Inferior parietal cortex (tissue), 1 donor: ENCODE measurements around the gene KIAA1671.

ENCODE experiments used
- DNase-seq: peaks from one replicate; pipeline ENCODE4 v3.0.0-alpha.2; 2016; ENCODE audit errors: extremely low spot score

The KIAA1671 gene

DNA sequence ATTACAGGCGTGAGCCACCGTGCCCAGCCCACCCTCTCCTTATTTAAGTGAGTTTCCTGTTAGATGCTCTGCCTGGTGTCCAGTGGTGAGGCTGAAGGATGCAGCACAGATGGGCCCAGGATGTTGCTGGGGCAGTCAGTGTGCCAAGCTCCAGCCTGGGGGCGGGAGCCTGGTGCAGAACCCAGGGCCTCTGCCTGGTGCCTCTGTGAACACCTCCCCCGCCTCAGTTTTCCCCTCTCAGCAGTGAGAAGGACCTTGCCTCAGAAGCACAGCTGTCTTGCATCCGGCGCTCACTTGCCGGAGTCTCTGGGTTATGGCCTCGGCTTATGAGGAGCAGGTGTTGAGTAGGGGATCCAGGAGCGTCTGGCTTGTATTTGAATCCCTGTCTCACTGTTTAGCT lies 116.2 kb downstream of the KIAA1671 start:
- DNase-seq: no peak

DNA sequence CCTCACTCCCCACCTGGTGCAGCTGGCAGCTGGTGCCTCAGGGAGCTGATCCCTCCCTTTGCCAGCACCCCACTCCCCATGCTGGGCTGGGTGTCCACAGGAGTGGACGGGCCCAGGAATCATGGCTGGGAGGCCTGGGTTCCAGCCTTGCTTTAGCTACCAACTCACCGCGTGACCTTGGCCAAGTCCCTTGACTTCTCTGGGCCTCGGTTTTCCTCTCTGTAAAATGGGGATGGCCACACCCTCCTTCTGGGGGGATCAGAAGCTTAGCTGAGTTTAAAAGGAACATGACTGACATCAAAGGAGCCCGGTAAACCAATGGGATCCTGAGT lies 116.9 kb downstream of the KIAA1671 start:
- no peak for DNase-seq

DNA sequence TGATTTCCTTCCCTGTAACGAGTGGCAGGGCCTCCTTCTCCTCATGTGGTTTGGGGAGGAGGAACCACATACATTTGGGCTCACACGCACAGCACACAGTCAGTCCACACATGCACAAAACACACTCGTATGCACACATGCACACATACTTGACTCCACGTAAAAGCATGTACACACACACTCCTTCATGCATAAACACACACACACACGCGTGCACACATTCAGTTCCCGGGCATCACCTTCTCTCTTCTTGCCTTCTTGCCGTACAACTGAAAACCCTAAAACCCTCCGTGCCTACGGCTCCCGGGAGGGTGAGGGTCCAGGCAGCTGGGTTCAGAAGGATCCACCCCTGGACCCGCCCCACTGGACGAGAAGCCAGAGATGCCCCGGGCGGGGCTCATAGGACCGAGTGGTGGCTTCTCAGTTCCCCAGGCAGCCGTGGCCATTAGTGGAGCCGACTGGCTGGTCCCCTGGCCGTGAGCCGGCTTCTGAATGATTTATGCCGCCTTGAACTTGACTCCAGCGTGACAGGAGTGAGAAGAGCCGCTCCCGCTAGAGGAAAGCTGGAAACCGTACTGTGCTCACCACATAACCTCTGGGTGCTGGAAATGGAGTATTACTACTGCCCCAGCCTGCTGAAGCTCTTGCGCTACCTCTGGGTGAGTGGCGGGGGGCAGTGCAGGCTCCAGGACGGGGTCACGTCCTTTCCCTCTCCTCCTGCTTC lies 117.4 kb downstream of the KIAA1671 start:
- DNase-seq: no peak

DNA sequence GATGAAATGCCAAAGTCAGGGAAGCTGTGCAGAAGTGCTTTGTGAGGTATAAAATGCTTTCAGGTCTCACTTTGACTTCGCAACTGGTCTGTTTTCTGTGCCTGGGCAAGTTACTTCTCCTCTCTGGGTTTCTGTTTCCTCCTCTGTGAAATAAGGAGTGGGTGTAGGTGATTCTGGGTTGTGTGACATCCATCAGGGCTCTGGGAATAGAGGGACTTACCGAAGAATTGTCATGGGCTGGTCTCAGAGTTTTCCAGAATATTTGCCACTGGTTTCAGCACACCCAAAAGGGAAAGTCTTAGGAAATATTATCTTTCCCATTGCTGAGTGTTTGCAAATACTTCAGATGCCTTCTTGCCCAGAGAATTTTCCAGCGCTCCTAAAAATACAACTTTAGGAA lies 118.4 kb downstream of the KIAA1671 start:
- no peak for DNase-seq

DNA sequence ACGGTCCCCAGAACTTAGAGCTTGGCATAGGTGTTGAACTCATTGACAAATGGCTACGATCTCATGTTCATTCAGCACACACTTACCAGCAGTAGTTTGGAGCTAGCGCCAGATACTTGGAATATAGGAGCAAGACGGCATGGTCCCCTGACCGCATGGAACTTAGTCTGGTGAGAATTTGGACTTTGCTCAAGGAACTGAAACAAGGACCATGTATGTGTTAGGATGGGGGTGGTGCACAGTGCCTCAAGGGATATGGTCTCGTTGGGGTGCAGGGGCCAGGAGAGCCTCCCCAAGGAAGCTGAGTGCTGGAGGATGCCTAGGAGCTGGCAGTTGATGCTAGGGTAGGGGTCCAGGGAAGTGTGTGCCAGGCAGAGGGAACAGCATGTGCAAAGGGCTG lies 119.2 kb downstream of the KIAA1671 start:
- DNase-seq: no peak

DNA sequence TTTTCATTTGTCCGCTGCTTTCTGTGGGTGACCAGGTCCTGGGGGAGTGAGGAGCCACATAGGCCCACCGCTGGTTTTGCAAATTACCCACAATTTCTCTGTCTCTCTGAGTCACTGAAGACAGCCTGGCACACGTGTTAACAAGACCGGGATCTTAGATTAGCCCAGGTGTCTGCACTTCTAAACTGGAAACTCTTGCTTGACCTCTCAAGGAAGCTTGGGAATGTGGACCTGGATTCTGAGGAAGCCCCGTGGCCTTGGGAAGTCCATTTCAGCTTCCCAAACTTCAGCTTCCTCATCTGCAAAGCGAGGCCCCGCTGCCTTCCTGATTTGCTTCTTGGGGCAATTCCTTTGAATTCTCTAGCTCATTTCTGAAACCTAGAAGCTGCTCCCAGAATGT lies 119.9 kb downstream of the KIAA1671 start:
- DNase-seq: no peak

DNA sequence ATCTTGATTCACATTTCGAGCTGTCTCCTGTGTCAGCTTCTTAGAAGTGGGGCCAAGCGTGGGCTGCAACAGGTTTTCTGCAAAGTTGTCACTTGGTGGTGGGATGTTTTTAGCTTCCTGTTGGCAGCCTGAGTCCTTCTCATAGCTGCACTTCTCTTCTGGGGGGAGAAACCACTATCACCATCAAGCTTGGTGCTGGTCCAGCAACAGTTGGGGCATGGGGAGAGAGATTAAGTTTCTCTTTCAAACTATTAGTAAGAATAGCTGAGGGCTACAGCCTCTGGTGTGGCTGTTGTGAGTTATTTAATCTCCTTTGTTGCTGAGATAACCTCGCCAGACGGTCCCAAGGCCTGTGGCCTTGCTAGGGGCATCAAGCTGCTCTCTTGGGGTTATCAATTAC lies 123.8 kb downstream of the KIAA1671 start:
- DNase-seq: no peak

DNA sequence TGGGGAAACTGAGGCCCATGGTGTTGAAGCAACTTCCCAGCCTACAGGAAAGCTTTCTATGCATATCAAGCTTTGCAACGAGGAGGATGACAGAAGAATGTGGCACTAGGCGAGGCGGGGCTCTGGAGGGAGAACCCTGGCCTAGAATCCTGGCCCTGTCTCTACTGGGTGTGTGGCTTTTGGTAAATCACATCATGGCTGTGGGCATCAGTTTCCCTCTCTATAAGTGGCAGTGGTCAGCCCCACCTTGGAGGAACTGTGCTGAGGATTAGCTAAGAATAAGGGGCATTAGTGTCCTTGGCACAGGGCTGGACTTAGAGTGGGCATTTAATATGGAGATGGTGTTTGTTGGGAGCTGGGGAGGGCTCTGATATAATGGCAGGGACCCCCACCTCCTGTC lies 124.5 kb downstream of the KIAA1671 start:
- DNase-seq: no peak

DNA sequence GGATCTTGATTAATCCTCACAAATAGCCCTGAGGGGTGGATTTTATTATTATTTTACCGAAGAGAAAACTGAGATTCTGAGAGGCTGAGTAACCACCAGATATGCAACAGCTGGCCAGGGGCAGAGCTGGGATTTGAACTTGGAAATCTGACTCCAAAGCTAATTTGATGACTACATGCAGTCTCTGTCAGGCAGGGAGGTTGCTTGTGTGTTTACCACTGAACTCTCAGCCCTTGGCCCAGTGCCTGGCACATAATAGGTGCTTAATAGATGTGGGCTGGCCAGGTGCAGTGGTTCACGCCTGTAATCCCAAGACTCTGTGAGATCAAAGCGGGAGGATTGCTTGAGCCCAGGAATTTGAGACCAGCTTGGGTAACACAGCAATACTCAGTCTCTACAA lies 125.4 kb downstream of the KIAA1671 start:
- no peak for DNase-seq

DNA sequence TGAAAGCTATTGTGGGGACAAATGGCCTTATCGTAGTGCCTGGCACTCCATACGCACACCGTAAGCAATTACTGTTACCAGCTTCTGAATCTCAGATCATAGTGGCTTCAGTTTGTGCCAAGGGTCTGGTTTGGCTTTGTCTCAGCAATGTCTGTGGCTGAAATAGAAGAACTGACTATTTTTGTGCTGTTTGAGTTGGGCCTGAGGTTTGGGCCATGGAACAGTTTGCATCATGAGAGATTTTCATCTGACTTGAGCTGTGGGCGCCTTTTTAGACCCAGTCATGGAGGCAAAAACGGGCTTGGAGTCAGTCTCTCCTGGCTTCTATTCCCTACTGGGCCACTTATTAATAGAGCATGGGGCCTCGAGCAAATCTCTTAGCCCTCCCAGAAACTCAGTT lies 126.1 kb downstream of the KIAA1671 start:
- DNase-seq: no peak

DNA sequence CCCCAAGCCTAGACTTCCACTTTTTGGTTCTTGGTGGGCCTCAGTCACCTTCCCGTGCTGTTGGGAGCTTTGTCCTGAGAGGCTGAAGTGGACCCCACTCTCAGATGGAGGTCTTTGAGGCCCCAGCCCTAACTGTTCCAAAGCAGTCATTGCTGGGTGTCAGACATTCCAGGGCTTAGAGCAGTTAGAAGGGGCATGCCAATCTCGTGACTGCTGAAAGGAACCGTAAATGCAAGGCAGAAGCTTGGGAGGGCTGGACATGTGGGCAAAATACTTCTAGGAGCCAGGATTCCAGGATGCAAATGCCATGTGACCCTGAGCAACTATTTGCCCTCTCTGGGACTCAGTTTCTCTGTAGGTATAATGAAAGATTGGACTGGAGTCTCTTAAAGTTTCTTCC lies 128.3 kb downstream of the KIAA1671 start:
- DNase-seq: no peak

DNA sequence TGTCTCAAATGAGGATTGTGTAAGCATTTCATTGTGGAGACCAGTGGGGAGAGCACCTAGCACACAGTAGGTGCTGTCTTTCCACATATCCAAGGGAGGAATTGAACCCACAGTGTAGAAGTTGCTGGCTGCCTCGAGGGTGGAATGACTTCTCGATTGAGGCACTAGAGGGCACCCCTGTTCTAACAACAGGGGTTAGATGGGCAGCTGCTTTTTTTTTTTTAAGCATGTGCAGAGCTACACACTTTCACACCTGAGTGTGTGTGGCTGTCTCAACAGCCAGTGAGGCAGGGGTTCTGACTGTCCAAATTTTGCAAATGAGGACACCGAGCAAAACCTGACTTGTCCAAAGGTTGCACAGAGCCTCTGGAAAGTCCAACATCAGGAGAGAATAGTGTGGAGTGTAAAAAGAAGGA lies 128.9 kb downstream of the KIAA1671 start:
- DNase-seq: no peak

DNA sequence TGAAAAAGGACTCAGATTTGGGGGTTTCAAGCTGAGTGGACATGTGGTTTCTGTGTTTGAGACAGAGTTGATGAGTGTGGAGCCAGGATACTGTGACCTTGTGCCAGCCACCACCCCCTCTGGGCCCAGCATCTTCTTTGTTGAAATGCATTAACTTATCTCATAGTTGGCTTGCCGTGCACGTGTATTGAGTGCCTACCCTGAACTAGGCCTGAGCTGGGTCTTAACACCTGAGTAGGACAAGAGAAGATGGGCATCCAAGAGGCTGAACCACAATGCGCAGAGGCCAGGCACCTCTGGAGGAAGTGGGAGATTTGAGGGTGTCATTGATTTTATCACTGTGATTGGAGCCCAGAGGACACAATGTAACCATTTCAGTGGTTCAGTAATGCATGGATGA lies 129.6 kb downstream of the KIAA1671 start:
- DNase-seq: no peak

DNA sequence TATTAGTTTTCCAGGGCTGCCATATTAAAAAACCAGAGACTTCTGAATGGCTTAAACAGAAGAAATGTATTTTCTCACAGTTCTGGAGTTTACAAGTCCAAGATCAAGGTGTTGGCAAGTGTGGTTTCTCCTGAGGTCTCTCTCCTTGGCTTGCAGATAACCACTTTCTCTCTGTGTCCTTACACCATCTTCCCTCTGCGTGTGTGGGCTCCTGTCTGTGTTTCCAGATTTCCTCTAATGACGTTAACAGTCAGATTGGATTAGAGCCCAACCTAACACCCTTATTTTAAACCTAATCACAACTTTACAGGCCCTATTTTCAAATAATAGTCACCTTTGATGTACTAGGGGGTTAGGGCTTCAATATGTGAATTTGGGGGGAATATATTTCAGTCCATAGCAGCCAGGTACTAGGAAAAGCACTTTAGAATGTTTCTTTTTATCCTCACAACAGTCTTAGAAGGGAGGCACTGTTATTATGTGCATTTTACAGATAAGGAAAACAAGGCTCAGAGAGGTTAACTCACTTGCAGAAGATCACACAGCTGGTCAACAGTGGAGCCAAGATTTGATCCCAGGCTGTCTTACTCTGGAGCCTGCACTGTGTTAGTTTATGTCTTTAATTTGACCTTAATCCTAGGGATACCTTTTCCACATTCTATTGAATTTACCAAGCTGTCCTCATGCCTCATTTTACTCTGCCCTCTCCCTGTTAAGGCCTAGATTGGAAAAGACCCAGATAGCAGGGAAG lies 130.7 kb downstream of the KIAA1671 start:
- no peak for DNase-seq

DNA sequence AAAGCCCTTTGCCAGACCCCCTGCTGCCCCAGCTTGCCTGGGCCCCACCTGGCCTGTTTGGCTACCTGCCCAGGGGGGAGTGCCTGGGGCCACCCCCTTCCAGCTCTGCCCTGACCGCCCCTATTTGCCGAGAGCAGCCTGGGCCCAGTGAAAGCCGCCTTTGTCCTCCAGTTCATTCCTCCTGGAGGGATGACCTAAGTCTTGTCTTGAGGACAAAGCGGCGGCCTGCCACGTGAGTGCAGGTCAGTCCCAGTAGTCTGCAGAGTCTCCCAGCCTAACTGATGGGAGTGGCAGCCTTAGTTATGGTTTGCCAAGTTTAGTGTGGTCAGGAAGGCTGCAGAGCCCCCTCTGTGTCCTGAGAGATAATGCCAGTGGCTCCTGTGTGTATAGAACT lies 131.3 kb downstream of the KIAA1671 start:
- DNase-seq: no peak

DNA sequence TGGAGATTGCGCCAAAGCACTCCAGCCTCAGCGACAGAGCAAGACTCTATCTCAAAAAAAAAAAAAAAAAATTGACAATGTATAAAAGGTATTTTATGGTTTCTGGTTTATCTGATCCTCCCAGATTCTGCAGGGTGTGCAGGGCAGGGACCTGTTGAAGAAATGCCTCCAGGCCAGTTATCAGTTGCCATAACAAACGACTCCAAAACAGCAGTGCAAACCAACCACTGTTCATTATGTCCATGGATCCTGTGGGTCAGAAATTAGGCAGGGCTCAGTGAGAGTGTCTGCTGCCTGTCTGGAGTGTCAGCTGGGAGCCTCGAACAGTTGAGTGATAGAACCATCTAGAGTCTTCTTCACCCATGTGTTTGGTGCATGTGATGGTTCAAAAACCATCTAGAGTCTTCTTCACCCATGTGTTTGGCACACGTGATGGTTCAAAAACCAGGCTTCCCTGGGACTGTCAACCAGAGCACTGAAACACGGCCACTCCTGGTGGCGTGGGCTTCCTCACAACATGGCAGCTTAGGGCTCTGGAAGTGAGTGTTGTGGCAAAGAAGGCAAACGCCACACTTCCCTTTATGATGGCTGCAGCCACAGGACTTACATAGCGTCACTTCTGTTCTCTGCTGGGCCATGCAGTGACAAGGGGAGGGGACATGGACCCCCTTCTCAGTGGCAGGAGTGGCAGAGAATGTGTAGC lies 132.0 kb downstream of the KIAA1671 start:
- DNase-seq: no peak

DNA sequence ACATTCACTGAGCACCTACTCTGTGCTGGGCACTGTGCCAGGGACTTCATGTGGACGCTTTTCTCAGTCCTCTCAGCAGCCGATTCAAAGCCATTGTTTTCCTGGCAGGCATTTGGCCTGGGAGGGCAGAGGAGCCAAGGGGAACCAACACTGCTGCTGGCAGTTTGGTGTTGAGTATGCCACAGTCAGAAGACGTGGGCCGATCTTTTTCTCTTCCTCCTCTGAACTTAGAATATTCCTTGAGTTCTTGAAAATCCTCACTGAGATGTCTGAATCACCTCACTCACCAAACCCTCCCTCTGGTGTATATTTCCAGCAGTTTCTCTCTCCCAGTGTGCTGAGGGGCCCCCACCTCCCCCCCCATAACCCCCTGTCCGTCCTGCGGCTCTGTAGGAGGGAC lies 132.6 kb downstream of the KIAA1671 start:
- DNase-seq: no peak

DNA sequence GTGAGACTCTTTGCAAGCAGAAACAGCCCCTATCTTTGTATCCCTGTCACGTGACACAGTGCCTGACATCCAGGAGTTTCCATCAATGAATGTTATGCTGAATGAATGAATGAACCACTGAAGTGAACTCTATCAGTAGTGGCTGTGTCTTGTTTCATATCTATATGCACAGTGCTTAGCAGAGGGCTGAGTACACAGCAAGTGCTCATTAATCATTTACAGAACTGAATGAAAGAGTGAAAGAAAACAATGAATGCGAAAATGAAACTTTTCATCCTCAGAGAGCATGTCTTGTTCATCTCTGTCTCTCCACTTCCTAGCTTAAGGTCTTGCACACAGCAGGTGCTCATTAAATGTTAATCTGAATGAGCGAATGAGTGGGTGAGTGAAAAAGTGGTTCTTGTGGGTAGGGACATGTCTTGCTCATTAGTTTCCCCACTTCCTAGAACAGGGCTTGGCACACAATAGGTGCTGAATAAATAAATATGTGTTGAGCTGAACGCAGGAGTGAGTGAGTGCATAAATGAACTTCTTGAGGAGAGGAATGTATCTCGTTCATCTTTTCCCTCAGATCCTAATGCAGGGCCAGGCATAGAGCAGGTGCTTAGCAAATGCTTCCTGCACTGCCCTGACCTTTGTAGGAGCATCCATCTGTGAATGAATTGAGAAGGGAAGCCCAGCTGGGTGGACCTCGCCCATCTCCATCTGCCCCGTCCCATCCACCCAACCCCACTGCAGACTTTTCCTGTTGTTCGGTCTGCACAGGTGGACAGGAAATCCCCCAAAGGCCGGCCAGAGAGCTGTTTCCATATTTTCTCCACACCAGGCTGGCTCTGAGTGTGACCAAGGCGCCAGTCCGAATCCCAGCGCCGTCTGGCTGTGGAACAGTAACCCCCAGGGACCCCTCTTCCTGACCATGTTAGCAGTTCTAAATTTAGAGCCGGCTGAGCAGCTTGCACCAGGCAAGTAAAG lies 133.7 kb downstream of the KIAA1671 start:
- DNase-seq: no peak

DNA sequence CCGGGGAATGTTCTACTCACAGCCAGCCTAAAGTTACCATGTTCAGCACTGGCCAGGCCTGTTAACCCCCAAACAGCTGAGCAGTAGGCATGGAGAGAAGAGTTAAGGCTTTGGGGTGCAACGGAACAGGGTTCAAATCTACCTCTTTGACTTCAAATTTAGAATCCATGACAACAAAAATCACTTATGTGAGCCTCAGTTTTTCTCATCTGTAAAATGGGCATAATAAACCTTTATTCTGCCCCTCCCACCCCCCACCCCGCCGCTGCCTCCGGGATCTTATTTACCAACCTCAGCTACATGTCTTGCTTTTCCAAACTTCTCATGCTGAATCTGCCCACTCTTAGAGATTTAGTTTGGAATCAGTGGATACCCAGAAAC lies 134.4 kb downstream of the KIAA1671 start:
- no peak for DNase-seq

DNA sequence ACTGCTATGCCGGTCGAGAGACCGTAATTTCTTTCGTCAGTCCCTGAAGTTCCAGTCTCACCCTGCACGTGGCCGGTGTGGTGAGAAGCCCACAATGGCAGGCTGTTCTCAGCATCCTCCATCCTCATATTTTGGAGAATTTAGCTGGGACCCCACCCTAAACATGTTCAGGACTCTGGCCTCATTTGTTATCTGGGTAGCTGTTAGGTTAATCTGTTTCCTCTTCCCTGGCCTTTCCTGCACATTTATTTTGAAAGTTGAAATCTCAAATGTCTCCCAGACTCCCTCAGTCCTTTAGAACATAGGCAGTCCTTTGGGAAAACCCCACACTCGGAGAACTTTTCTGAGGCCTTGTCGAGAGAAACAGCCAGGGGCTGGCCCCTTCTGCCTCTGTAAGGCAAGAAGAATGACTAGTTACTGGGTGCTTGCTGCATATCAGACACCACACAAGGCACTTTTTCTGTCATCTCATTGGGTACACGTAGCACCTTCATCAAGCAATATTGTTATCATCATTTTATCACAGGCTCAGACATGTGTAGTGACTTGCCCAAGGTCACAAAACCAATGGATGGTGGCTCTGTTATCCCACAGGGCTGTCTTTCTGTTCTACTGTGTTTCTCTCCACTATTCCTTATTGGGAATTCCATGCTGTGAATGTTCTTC lies 137.8 kb downstream of the KIAA1671 start:
- DNase-seq: no peak

DNA sequence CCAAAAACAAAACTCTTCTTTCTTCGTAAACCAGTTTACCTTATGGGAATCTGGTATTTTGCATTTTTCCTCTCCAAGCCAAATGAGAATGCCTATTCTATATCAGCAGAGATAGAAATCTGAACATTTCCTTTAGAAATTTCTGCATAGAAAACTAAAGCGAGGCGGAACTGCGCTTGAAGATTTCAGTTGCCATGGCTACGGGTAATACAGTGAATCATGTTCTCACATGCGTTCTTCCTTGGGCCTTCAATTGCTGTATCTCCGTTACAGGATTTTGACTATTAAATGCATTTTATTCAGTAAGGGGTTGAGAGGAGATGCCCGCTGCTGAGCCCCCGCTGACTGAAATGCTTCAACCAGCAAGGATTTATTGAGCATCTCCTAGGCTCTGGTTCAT lies 138.9 kb downstream of the KIAA1671 start:
- peak; percentile 69 for DNase-seq
